Kidney epithelial cell (primary cell): ENCODE data around the gene SLC4A11. TPM values are rescaled to one million over a fixed set of nuclear protein-coding genes. Genes with fewer than 3 reads are reported as not detected.

Experiments
- DNase-seq: peaks from one replicate; pipeline ENCODE4 v3.0.0-alpha.2; 2010; ENCODE audit warnings: low read depth
- H3K27me3 ChIP-seq: 2 replicates; pipeline ENCODE4 v1.6.0; 2011; ENCODE audit warnings: low read length; ENCODE audit not compliant: control insufficient read depth, insufficient read depth
- H3K36me3 ChIP-seq: 2 replicates; pipeline ENCODE4 v1.5.1; 2011; ENCODE audit warnings: low read length; ENCODE audit not compliant: control insufficient read depth, insufficient read depth
- H3K4me3 ChIP-seq: 2 replicates; pipeline ENCODE4 v1.5.1; 2011; ENCODE audit warnings: low read depth, mild to moderate bottlenecking, control low read depth, low read length
- total RNA-seq: library from RNA; depleted of rRNA; stranded (reverse); fragments of >200 nt; gene quantifications from 2 replicates; pipeline ENCODE4 v1.2.3, GENCODE V29; 2015
- TF ChIP-seq, protein P1 (sequence below): IDR thresholded peaks from 2 replicates; pipeline ENCODE4 v1.5.1; 2011; ENCODE audit warnings: mild to moderate bottlenecking, moderate library complexity, low read length, control low read depth, inconsistent platforms; ENCODE audit not compliant: insufficient read depth, poor library complexity, severe bottlenecking

The SLC4A11 gene
- total RNA-seq, 1 donor from 2014 or later: 8.5 TPM

- TF ChIP-seq, protein P1, sequence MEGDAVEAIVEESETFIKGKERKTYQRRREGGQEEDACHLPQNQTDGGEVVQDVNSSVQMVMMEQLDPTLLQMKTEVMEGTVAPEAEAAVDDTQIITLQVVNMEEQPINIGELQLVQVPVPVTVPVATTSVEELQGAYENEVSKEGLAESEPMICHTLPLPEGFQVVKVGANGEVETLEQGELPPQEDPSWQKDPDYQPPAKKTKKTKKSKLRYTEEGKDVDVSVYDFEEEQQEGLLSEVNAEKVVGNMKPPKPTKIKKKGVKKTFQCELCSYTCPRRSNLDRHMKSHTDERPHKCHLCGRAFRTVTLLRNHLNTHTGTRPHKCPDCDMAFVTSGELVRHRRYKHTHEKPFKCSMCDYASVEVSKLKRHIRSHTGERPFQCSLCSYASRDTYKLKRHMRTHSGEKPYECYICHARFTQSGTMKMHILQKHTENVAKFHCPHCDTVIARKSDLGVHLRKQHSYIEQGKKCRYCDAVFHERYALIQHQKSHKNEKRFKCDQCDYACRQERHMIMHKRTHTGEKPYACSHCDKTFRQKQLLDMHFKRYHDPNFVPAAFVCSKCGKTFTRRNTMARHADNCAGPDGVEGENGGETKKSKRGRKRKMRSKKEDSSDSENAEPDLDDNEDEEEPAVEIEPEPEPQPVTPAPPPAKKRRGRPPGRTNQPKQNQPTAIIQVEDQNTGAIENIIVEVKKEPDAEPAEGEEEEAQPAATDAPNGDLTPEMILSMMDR: no peak
Measured at GRCh38 chr20:3238616-3239025, 369 bp downstream of the SLC4A11 start.

GRCh38 chr20:3237958-3238615 lies 903 bp downstream of the SLC4A11 start:
- no peak for DNase-seq
- peak overlapping the region; percentile 56 for H3K4me3 ChIP-seq
- TF ChIP-seq, protein P1: no peak
- peaks cover 24% of the 10 kb centered on the region for H3K27me3 ChIP-seq
- no peaks in the 10 kb centered on the region for H3K36me3 ChIP-seq

More at GRCh38 chr20:3238616-3239025, 369 bp downstream of the SLC4A11 start:
- peaks cover 24% of the 10 kb centered on the region for H3K27me3 ChIP-seq
- H3K4me3 ChIP-seq: peak overlapping the region; percentile 56
- no peak for DNase-seq
- H3K36me3 ChIP-seq: no peaks in the 10 kb centered on the region

DNA sequence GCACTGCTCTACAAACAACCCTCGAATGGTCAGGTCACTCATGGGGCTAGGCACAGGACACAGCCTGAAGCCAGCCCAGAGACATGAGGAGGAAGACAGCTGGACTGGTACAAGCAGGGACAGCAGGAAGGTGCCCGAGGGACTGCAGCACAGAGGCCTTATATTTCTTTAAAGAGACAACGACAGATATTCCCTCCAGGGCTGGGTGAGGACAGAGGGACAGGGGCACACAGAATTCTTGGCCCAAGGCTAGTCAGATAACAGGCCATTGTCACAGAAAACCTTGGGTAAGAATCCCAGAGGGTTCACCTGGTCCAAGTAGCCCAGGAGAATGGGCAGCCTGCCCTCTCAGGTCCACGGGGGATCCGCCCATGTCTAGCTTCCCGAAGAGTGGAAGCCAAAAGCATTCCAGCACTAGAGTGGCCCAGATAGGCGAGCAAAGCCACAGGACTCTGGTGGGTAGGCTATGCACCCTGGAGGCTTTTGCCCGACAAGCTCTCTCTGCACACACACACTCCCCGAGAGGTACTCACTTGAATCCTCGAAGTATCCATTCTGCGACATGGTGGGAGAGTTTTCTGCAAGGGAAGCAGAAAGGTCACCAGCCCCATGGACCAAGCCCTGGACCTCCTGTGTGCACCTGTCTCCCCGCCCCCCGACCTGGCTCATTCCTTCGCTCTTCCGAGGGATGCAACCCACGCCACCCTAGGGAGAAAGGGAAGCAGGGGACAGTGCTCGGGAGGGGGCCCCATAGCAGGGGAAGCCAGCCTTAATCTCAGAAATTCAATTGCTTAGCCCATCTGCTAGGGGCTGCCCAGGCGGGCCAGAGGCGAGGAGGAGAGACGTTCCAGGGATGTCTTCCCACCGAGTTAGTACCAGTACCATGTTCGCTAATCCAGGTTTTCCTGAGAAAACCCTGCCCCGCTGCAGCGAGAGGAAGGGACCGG lies 1.7 kb downstream of the SLC4A11 start:
- Histone ChIP-seq H3K27me3 (peaks cover 24% of the 10 kb centered on the region), H3K36me3 (no peaks in the 10 kb centered on the region), H3K4me3 (no peak overlapping the region)
- no peak for DNase-seq
- TF ChIP-seq, protein P1: no peak

GRCh38 chr20:3235666-3236324 lies 3.2 kb downstream of the SLC4A11 start:
- DNase-seq: no peak
- Histone ChIP-seq H3K27me3 (peaks cover 21% of the 10 kb centered on the region), H3K4me3 (no peak overlapping the region), H3K36me3 (no peaks in the 10 kb centered on the region)
- TF ChIP-seq, protein P1: no peak

DNA sequence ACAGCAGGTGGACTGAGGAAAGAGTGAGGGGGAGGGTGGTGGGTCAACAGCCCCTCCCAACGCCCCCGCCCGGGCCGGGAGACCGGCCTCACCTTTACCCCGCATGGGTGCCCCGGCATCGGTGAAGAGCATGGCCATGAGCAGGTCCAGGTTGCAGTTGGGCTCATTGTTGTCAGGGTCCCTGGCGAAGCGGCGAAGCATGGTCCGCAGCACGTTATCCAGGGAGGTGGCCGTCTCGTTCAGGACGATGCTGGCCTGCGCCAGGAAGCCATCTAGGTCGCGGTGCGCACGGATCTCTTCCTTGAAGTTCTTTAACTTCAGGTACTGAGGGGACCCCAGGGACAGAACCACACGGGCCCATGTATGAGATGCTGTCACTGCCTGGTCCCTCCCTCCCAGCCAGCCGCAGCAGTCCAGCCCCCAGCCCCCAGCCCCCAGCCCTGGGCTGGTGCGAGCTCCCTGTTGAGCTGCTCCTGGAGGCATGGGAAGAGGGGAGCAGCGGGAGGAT lies 4.9 kb downstream of the SLC4A11 start:
- Histone ChIP-seq H3K36me3 (no peaks in the 10 kb centered on the region), H3K4me3 (no peak overlapping the region), H3K27me3 (peaks cover 9% of the 10 kb centered on the region)
- TF ChIP-seq, protein P1: no peak
- DNase-seq: no peak
